Esophagus squamous epithelium (tissue), 5 donors: ENCODE data around the gene LRRC26. TPM values are rescaled to one million over a fixed set of nuclear protein-coding genes. Genes with fewer than 3 reads are reported as not detected.

Experiments
- DNase-seq: peaks from one replicate; lab custom pipeline; 2025; lab: John Stamatoyannopoulos, UW
- H3K27ac ChIP-seq, 4 donors: fragments of 200-600 bp; sonication (generic); one replicate each; pipeline ENCODE4 v1.5.1; 2016 to 2019; ENCODE audit warnings: mild to moderate bottlenecking in 1 of 4
- H3K27me3 ChIP-seq, 4 donors: fragments of 200-600 bp; sonication (generic); 1 replicate in 3 of 4; 2 replicates in 1 of 4; pipeline versions ENCODE4 v1.5.1 to v1.6.0; 2017 to 2021; ENCODE audit warnings: antibody characterized with exemption in 1 of 4
- H3K36me3 ChIP-seq, 3 donors: fragments of 200-600 bp; sonication (generic); one replicate each; pipeline ENCODE4 v1.5.1; 2016 to 2019
- H3K4me1 ChIP-seq, 3 donors: fragments of 200-600 bp; sonication (generic); one replicate each; pipeline ENCODE4 v1.5.1; 2017 to 2019
- H3K4me3 ChIP-seq, 4 donors: fragments of 200-600 bp; sonication (generic); 1 replicate in 3 of 4; 2 replicates in 1 of 4; pipeline ENCODE4 v1.5.1; 2016 to 2019; ENCODE audit warnings: mild to moderate bottlenecking in 2 of 4, moderate library complexity in 1 of 4
- H3K9me3 ChIP-seq, 3 donors: fragments of 200-600 bp; sonication (generic); one replicate each; pipeline ENCODE4 v1.5.1; 2016 to 2019
- POLR2A ChIP-seq, 4 donors: fragments of 450-650 bp; IDR thresholded peaks; one replicate each; pipeline ENCODE4 v1.6.1; 2017; ENCODE audit warnings: antibody characterized with exemption in 4 of 4, mild to moderate bottlenecking in 4 of 4, moderate library complexity in 3 of 4
- WGBS, 2 donors: methylation state at CpG; one replicate each; pipeline ENCODE4 v1.1.5; 2018; 5-methylcytosine and 5-hydroxymethylcytosine counted together
- intact Hi-C: fragments of 100-400 bp; cut with DNase I; formaldehyde crosslinking; loops from one replicate; pipeline ENCODE4 v1.15.0; 2022
- total RNA-seq, 4 donors: library from RNA; depleted of rRNA; stranded (reverse); fragments of >200 nt; gene quantifications; one replicate each; pipeline ENCODE4 v1.1.0, GENCODE V29; 2016
- TF ChIP-seq, protein P1 (sequence below), 6 experiments: fragments of 450-650 bp in 4 of 6; fragments of 200-600 bp in 2 of 6; sonication (generic) in 2 of 6; IDR thresholded peaks; one replicate each; pipeline ENCODE4 v1.5.1; 2016 to 2019; ENCODE audit warnings: antibody characterized with exemption in 6 of 6, mild to moderate bottlenecking in 4 of 6, moderate library complexity in 4 of 6
- donor health status: DM: yes; HTN: yes; CAD: no.

Gene LRRC26
- total RNA-seq, 4 donors from 2014 or later = 0.82 to 3.7 (median 0.95) TPM; not detected in 1

DNA sequence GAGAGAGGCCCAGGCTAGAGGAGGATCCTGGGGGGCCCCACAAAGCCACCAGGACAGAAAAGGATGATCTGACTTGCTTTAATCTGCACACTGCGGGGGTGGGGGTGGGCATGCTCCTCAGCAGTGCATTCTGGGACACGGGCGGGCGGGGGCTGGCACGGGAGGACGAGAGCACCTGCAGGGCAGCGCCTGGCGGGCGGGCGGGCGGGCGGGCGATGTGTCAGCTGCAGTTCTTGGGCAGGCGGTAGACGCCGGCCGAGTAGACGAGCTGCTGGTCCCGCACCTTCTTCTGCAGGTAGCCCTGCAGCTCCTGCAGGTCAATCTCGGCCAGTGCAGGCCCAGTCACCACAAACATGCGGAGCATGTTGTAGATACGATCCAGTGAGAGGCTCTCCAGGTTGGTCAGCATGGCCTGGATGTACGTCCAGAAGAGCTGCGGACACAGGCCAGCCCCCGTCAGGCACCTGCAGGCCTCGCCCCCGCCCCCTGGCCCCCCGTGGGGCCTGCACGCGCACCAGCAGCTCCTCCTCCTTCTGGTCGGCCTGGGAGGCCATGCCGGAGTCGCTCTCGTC, 5.0 kb upstream of the LRRC26 start:
- Histone ChIP-seq H3K9me3 (no peaks in the 10 kb centered on the region), H3K27ac (no peak overlapping the region), H3K4me1 (peaks cover 2 to 60% (median 5%) of the 10 kb centered on the region in 3 donors), H3K27me3 (peaks cover 3 to 58% (median 7%) of the 10 kb centered on the region in 4 donors), H3K4me3 (no peak overlapping the region), H3K36me3 (peaks cover 6 to 32% (median 15%) of the 10 kb centered on the region in 3 donors)
- WGBS, 2 donors = 83% methylated on average over 2 of the region's 34 CpGs; no CpG with 5 or more reads in 1 of the 2 donors
- TF ChIP-seq, protein P1, sequence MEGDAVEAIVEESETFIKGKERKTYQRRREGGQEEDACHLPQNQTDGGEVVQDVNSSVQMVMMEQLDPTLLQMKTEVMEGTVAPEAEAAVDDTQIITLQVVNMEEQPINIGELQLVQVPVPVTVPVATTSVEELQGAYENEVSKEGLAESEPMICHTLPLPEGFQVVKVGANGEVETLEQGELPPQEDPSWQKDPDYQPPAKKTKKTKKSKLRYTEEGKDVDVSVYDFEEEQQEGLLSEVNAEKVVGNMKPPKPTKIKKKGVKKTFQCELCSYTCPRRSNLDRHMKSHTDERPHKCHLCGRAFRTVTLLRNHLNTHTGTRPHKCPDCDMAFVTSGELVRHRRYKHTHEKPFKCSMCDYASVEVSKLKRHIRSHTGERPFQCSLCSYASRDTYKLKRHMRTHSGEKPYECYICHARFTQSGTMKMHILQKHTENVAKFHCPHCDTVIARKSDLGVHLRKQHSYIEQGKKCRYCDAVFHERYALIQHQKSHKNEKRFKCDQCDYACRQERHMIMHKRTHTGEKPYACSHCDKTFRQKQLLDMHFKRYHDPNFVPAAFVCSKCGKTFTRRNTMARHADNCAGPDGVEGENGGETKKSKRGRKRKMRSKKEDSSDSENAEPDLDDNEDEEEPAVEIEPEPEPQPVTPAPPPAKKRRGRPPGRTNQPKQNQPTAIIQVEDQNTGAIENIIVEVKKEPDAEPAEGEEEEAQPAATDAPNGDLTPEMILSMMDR (IDR thresholded peaks at IDR 0.05) = peak in 1 of 6 experiments; percentile 9
- no peak for TF ChIP-seq POLR2A (IDR thresholded peaks at IDR 0.05)
- intact Hi-C loops = no loop called here
- no peak for DNase-seq

GRCh38 chr9:137173796-137174664, 4.2 kb upstream of the LRRC26 start:
- Histone ChIP-seq H3K4me1 (peaks cover 2 to 68% (median 12%) of the 10 kb centered on the region in 3 donors), H3K36me3 (peaks cover 0 to 25% (median 9%) of the 10 kb centered on the region in 3 donors), H3K27me3 (peaks cover 4 to 66% (median 9%) of the 10 kb centered on the region in 4 donors), H3K4me3 (no peak overlapping the region), H3K9me3 (no peaks in the 10 kb centered on the region), H3K27ac (no peak overlapping the region)
- 63 to 81% methylated on average over 13 to 20 of the region's 45 CpGs for WGBS, 2 donors
- no peak for DNase-seq
- TF ChIP-seq, protein P1 (IDR thresholded peaks at IDR 0.05) = no peak
- TF ChIP-seq POLR2A (IDR thresholded peaks at IDR 0.05) = no peak
- intact Hi-C loops = no loop called here

DNA sequence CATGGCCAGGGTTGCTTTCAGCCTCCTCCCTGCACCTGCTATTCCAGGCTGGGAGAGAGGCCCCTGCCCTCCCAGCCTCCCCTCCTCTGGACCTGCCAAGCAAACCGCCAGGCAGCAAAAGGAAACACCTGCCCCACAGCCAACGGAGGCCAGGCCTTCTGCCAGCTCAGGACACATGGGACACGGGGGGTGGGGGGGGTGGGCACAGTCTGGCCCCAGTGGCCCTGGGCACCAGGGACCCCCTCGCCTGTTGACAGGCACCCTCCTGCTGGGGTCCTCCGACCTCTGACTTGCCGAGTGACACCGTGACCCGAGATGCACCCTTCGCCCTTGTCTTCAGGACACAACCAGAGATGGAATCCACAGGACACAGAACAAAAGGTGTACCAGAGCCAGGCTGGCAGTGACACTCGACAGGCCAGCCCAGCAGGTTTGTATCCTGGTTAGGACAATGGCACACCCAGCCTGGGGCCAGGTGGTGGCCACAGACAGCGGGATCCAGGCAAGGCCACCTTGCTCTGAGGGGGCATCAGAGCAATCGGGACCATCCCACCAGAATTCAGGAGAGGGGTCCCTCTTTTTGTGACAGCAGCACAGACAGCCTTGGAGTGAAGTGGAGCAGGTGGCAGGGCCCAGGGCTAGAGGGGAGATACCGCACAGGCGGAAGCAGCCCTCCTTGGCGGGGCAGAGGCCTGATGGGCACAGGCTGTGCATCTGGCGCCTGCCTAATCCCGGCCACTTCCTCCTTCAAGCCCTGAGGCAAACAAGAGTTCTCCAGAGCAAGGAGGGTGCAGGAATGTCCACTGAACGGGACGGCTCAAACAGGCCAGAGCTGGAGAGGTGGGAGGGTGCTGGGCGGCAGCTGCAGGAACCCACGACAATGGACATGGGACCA, 3.3 kb upstream of the LRRC26 start:
- H3K27ac ChIP-seq = peak overlapping the region in 1 of 4 donors; percentile 42
- TF ChIP-seq, protein P1 (IDR thresholded peaks at IDR 0.05) = no peak
- TF ChIP-seq POLR2A (IDR thresholded peaks at IDR 0.05) = no peak
- H3K9me3 ChIP-seq = no peaks in the 10 kb centered on the region
- WGBS, 2 donors = 8 to 47% methylated on average over 2 to 12 of the region's 21 CpGs
- H3K4me1 ChIP-seq = peaks cover 7 to 77% (median 21%) of the 10 kb centered on the region in 3 donors
- peaks cover 9 to 74% (median 12%) of the 10 kb centered on the region in 4 donors for H3K27me3 ChIP-seq
- H3K36me3 ChIP-seq = peaks cover 0 to 16% (median 3%) of the 10 kb centered on the region in 3 donors
- no peak overlapping the region for H3K4me3 ChIP-seq
- no peak for DNase-seq
- intact Hi-C loops = no loop called here

GRCh38 chr9:137171149-137171900, 1.5 kb upstream of the LRRC26 start:
- peak overlapping the region in 1 of 4 donors; percentile 28 for H3K27ac ChIP-seq
- peaks cover 23 to 93% (median 27%) of the 10 kb centered on the region in 4 donors for H3K27me3 ChIP-seq
- H3K4me1 ChIP-seq = peaks cover 13 to 82% (median 29%) of the 10 kb centered on the region in 3 donors
- 80% methylated on average over 3 of the region's 22 CpGs; no CpG with 5 or more reads in 1 of the 2 donors for WGBS, 2 donors
- H3K9me3 ChIP-seq = no peaks in the 10 kb centered on the region
- H3K36me3 ChIP-seq = no peaks in the 10 kb centered on the region
- TF ChIP-seq POLR2A (IDR thresholded peaks at IDR 0.05) = no peak
- intact Hi-C loops = no loop called here
- DNase-seq = no peak
- H3K4me3 ChIP-seq = no peak overlapping the region
